HT1080 (cell line): ENCODE data around the gene RGS3. TPM values are rescaled to one million over a fixed set of nuclear protein-coding genes. Genes with fewer than 3 reads are reported as not detected.

Source experiments
- DNase-seq: peaks from one replicate; pipeline ENCODE4 v3.0.0-alpha.2; 2015; ENCODE audit warnings: low read depth
- total RNA-seq: library from RNA; depleted of rRNA; stranded (reverse); fragments of >200 nt; shearing (Covaris generic); gene quantifications from 2 replicates; pipeline ENCODE4 v1.2.3, GENCODE V29; 2014

RGS3 gene
- total RNA-seq, 1 experiment from 2014 or later, result 52.0 TPM

- no peak for DNase-seq
Measured at GRCh38 chr9:113569472-113570060, 106.0 kb downstream of the RGS3 start.

GRCh38 chr9:113570106-113570505 is 106.6 kb downstream of the RGS3 start:
- no peak for DNase-seq

GRCh38 chr9:113570749-113571711 is 107.5 kb downstream of the RGS3 start:
- no peak for DNase-seq

GRCh38 chr9:113572076-113572861 is 108.7 kb downstream of the RGS3 start:
- no peak for DNase-seq

- no peak for DNase-seq
Measured at GRCh38 chr9:113573046-113573958, 109.8 kb downstream of the RGS3 start.

GRCh38 chr9:113573959-113574352 is 110.4 kb downstream of the RGS3 start:
- no peak for DNase-seq

GRCh38 chr9:113574441-113575262 is 111.1 kb downstream of the RGS3 start:
- no peak for DNase-seq

GRCh38 chr9:113577525-113578261 is 114.2 kb downstream of the RGS3 start:
- peak; percentile 69 for DNase-seq

GRCh38 chr9:113578279-113578865 is 114.8 kb downstream of the RGS3 start:
- DNase-seq, result no peak

GRCh38 chr9:113578882-113579282 is 115.4 kb downstream of the RGS3 start:
- peak; percentile 100 for DNase-seq

GRCh38 chr9:113579283-113580040 is 115.9 kb downstream of the RGS3 start:
- no peak for DNase-seq

GRCh38 chr9:113580041-113580953 is 116.8 kb downstream of the RGS3 start:
- DNase-seq, result peak; percentile 25

GRCh38 chr9:113580954-113581311 is 117.4 kb downstream of the RGS3 start:
- DNase-seq, result no peak

- no peak for DNase-seq
Measured at GRCh38 chr9:113581865-113582697, 118.6 kb downstream of the RGS3 start.

- no peak for DNase-seq
Measured at GRCh38 chr9:113582698-113583200, 119.2 kb downstream of the RGS3 start.
